Activated naive CD4-positive, alpha-beta T cell treated with anti-CD3 and anti-CD28 coated beads, Interleukin-2, amount 10 ng/mL, durations not matched to agents 7 days and 5 days (primary cell): ENCODE results near the gene ZDHHC11.

ENCODE experiments used
- CTCF ChIA-PET: fragments of 350-600 bp; sonication (Branson Sonifier 250); formaldehyde crosslinking; loops from one replicate; lab custom pipeline; 2021; ENCODE audit warnings: antibody characterized with exemption; lab: Charles Lee
- DNase-seq: peaks from one replicate; pipeline ENCODE4 v3.0.0-alpha.2; 2020
- H3K27ac Mint-ChIP-seq: one replicate; pipeline ENCODE4 v1.8.0; 2021; ENCODE audit warnings: mild to moderate bottlenecking, moderate library complexity, mixed read lengths
- H3K27me3 Mint-ChIP-seq: one replicate; pipeline ENCODE4 v1.8.0; 2021; ENCODE audit warnings: mild to moderate bottlenecking, mixed read lengths
- H3K36me3 Mint-ChIP-seq: one replicate; pipeline ENCODE4 v1.8.0; 2021; ENCODE audit warnings: mixed read lengths
- H3K4me1 Mint-ChIP-seq: one replicate; pipeline ENCODE4 v1.8.0; 2021; ENCODE audit warnings: mixed read lengths
- H3K4me3 Mint-ChIP-seq: one replicate; pipeline ENCODE4 v1.8.0; 2021; ENCODE audit warnings: mild to moderate bottlenecking, moderate library complexity, mixed read lengths
- H3K9me3 Mint-ChIP-seq: one replicate; pipeline ENCODE4 v1.8.0; 2021; ENCODE audit warnings: mixed read lengths

ZDHHC11 gene

GRCh38 chr5:746258-746761, 104.5 kb downstream of the ZDHHC11 start:
- no peaks in the 10 kb centered on the region for H3K4me1 Mint-ChIP-seq
- no peaks in the 10 kb centered on the region for H3K9me3 Mint-ChIP-seq
- no peak overlapping the region for H3K27ac Mint-ChIP-seq
- H3K36me3 Mint-ChIP-seq: no peaks in the 10 kb centered on the region
- CTCF ChIA-PET: no interaction called here
- no peak overlapping the region for H3K4me3 Mint-ChIP-seq
- no peak for DNase-seq
- no peaks in the 10 kb centered on the region for H3K27me3 Mint-ChIP-seq
